ENCODE measurements around the gene LRRFIP2. TPM values are rescaled to one million over a fixed set of nuclear protein-coding genes. Genes with fewer than 3 reads are reported as not detected.
A peak's percentile ranks its signal among the peaks of the same experiment; 100 is the strongest.

LRRFIP2 gene
- total and polyA plus RNA-seq, 2 of the 8 experiments (the other 6 are each of a cell fraction or from before 2014, with no cell fraction given) = 8.8 to 25.6 TPM

GRCh38 chr3:37032961-37033360 lies 141.4 kb downstream of the LRRFIP2 start:
- peaks cover 10 to 60% (median 37%) of the 10 kb centered on the region in 4 experiments; a peak in 7 of 8 replicates for H3K36me3 ChIP-seq (ENCODE audit: control insufficient read depth in 2 of 4, insufficient read depth in 4 of 4, low read length in 3 of 4)
- H2BK5ac ChIP-seq (ENCODE audit: low read depth, low read length) = no peak overlapping the region
- DNase-seq (ENCODE audit: low read depth in 1 of 2, low spot score in 2 of 2) (no peak), FAIRE-seq (no peak)
- no peaks in the 10 kb centered on the region for H4K20me1 ChIP-seq (replicated peaks in 1 of 2; ENCODE audit: control insufficient read depth in 1 of 2, insufficient read depth in 2 of 2, low read length in 2 of 2)
- no peak overlapping the region for H4K8ac ChIP-seq (ENCODE audit: extremely low read depth, insufficient read depth, low read length)
- no peak overlapping the region for H2BK120ac ChIP-seq (replicated peaks; ENCODE audit: low read depth, low read length)
- no peak overlapping the region for H2AFZ ChIP-seq (ENCODE audit: low read length)
- no peak overlapping the region for H3K18ac ChIP-seq (ENCODE audit: extremely low read depth, low read length)
- no peak overlapping the region for H2BK12ac ChIP-seq (ENCODE audit: low read depth, low read length)
- H2AK5ac ChIP-seq (ENCODE audit: low read depth, low read length) = no peak overlapping the region
- H3K79me2 ChIP-seq (ENCODE audit: control insufficient read depth in 1 of 2, insufficient read depth in 2 of 2, low read length in 2 of 2) = no peaks in the 10 kb centered on the region
- H3K23ac ChIP-seq (ENCODE audit: insufficient read length) = no peak overlapping the region
- H3K4me2 ChIP-seq (ENCODE audit: insufficient read depth in 1 of 2, low read depth in 2 of 2, low read length in 2 of 2) = no peak overlapping the region
- 84% methylated on average over 10 of the region's 10 CpGs; no CpG with 5 or more reads in 1 of the 2 experiments for WGBS, 2 experiments (ENCODE audit: extremely low coverage in 1 of 2, insufficient coverage in 1 of 2, insufficient read length in 1 of 2, insufficient replicate concordance in 2 of 2, low coverage in 1 of 2, low lambda C conversion rate in 2 of 2, missing lambda C conversion rate in 1 of 2)
- H3K4me3 ChIP-seq (ENCODE audit: extremely low read depth in 1 of 4, insufficient read depth in 2 of 4, low read depth in 3 of 4, low read length in 4 of 4) = no peak overlapping the region
- CTCF ChIA-PET (ENCODE audit: partially characterized antibody) = interaction anchor here (1.3 to 1.9 kb wide), 3 partner anchors 8 to 74 kb away, joined by 3 to 5 read pairs (median 3); no protein-coding TSS in a partner anchor
- H3K56ac ChIP-seq (replicated peaks; ENCODE audit: insufficient read length, low read depth, low read length) = no peak overlapping the region
- H3K27me3 ChIP-seq (replicated peaks in 1 of 4; ENCODE audit: control insufficient read depth in 3 of 4, extremely low read depth in 1 of 4, insufficient read depth in 3 of 4, low read length in 3 of 4) = no peaks in the 10 kb centered on the region
- peaks cover 6% of the 10 kb centered on the region; the same call in 1 of the 2 replicates for H3K79me1 ChIP-seq (ENCODE audit: low read depth, low read length)
- no peaks in the 10 kb centered on the region for H3K23me2 ChIP-seq (ENCODE audit: low read depth, low read length)
- H3K4ac ChIP-seq (replicated peaks; ENCODE audit: insufficient read length, low read depth, low read length) = no peak overlapping the region
- no peak overlapping the region for H4K5ac ChIP-seq (ENCODE audit: insufficient read length, low read depth, low read length)
- no peak overlapping the region; the same call in 1 of the 2 replicates for H3K27ac ChIP-seq (ENCODE audit: low read depth, low read length)
- H2BK15ac ChIP-seq (ENCODE audit: low read length) = no peak overlapping the region
- H3K9me3 ChIP-seq (ENCODE audit: insufficient read depth in 2 of 2, low read depth in 1 of 2, low read length in 1 of 2) = 0 out of 4 replicates have a peak, but pooled peaks cover 0 to 3% of the 10 kb centered on the region in 2 experiments
- H2BK20ac ChIP-seq (ENCODE audit: low read length) = no peak overlapping the region
- no peak overlapping the region for H3K14ac ChIP-seq (ENCODE audit: insufficient read length)
- POLR2A ChIA-PET (ENCODE audit: partially characterized antibody) = no interaction called here
- no peaks in the 10 kb centered on the region for H3K4me1 ChIP-seq (replicated peaks in 1 of 4; ENCODE audit: control insufficient read depth in 3 of 4, insufficient read depth in 4 of 4, low read length in 3 of 4)
- 0 out of 7 replicates have a peak overlapping the region, but pooled peaks of 1 of the 4 experiments have one; percentile 17 for H3K9ac ChIP-seq (replicated peaks in 1 of 4; ENCODE audit: extremely low read depth in 1 of 4, low read depth in 3 of 4, low read length in 3 of 4)
- no peak overlapping the region for H4K91ac ChIP-seq (replicated peaks; ENCODE audit: insufficient read length, low read length)
- TF ChIP-seq CEBPB (IDR thresholded peaks at IDR 0.05; ENCODE audit: low read depth, low read length) (no peak), E2F6 (IDR thresholded peaks at IDR 0.05) (no peak), HDAC6 (IDR thresholded peaks at IDR 0.05; ENCODE audit: low read depth, low read length) (no peak), SIN3A (conservative IDR thresholded peaks at IDR 0.05 in 1 of 2, IDR thresholded peaks at IDR 0.05 in 1 of 2; ENCODE audit: low read depth in 1 of 2, low read length in 2 of 2) (no peak), EZH2 (IDR thresholded peaks at IDR 0.05; ENCODE audit: low read depth, low read length, severe bottlenecking) (no peak), PHF8 (conservative IDR thresholded peaks at IDR 0.05; ENCODE audit: low read depth, low read length) (no peak), RBBP5 (IDR thresholded peaks at IDR 0.05; ENCODE audit: borderline replicate concordance, low read depth, low read length) (no peak), CREB1 (IDR thresholded peaks at IDR 0.05) (no peak), TEAD4 (IDR thresholded peaks at IDR 0.05; ENCODE audit: low read depth, low read length) (no peak), SIRT6 (IDR thresholded peaks at IDR 0.05; ENCODE audit: low read length) (no peak), CHD1 (IDR thresholded peaks at IDR 0.05; ENCODE audit: low read depth, low read length) (no peak), SIX5 (IDR thresholded peaks at IDR 0.05; ENCODE audit: low read depth, low read length) (no peak), ATF3 (IDR thresholded peaks at IDR 0.05; ENCODE audit: insufficient read depth, low read depth, low read length) (no peak), BRCA1 (IDR thresholded peaks at IDR 0.05; ENCODE audit: low read depth, low read length) (no peak)
